Stimulated activated naive CD8-positive, alpha-beta T cell treated with anti-CD3 and anti-CD28 coated beads, Interleukin-15, Interleukin-2, amounts not matched to agents 100 U/mL and 50 U/mL, for 24 hours (primary cell): ENCODE measurements around the gene NUFIP1.
"Not testable (repeated sequence)": the region's sequence is repeated elsewhere in the genome, so short reads cannot be mapped to it uniquely, and the experiment has no call there.

Experiments used
- ATAC-seq: fragments of 150-1000 bp; cut with Tn5 transposase; one replicate; pipeline ENCODE4 v1.10.0; 2021
- DNase-seq: peaks from one replicate; pipeline ENCODE4 v3.0.0; 2021

NUFIP1 gene

GRCh38 chr13:44919104-44919804 lies 70.0 kb downstream of the NUFIP1 start:
- ATAC-seq (no peak), DNase-seq (no peak)

GRCh38 chr13:44918326-44919103 lies 70.8 kb downstream of the NUFIP1 start:
- ATAC-seq: peak; percentile 83
- peak; percentile 82 for DNase-seq

GRCh38 chr13:44917589-44918325 lies 71.5 kb downstream of the NUFIP1 start:
- ATAC-seq (peak; percentile 91), DNase-seq (peak; percentile 94)

GRCh38 chr13:44912278-44913016 lies 76.8 kb downstream of the NUFIP1 start:
- ATAC-seq (no peak), DNase-seq (no peak)

- no peak for DNase-seq
- no peak for ATAC-seq
Observed at GRCh38 chr13:44908712-44909111, 80.6 kb downstream of the NUFIP1 start.

- DNase-seq (no peak), ATAC-seq (no peak)
Observed at GRCh38 chr13:44908266-44908665, 81.0 kb downstream of the NUFIP1 start.

- ATAC-seq (no peak), DNase-seq (no peak)
Observed at GRCh38 chr13:44906713-44907112, 82.6 kb downstream of the NUFIP1 start.

GRCh38 chr13:44906230-44906629 lies 83.0 kb downstream of the NUFIP1 start:
- no peak for ATAC-seq
- DNase-seq: no peak

- no peak for DNase-seq
- ATAC-seq: no peak
Observed at GRCh38 chr13:44905556-44905955, 83.7 kb downstream of the NUFIP1 start.

- DNase-seq: no peak
- no peak for ATAC-seq
Observed at GRCh38 chr13:44904967-44905366, 84.3 kb downstream of the NUFIP1 start.

GRCh38 chr13:44903574-44903985 lies 85.7 kb downstream of the NUFIP1 start:
- no peak for DNase-seq
- no peak for ATAC-seq

GRCh38 chr13:44902738-44903137 lies 86.5 kb downstream of the NUFIP1 start:
- DNase-seq (no peak), ATAC-seq (no peak)

- DNase-seq (no peak), ATAC-seq (no peak)
Observed at GRCh38 chr13:44899967-44900366, 89.3 kb downstream of the NUFIP1 start.

GRCh38 chr13:44898308-44898707 lies 91.0 kb downstream of the NUFIP1 start:
- DNase-seq, ATAC-seq: not testable (repeated sequence)

GRCh38 chr13:44895953-44896335 lies 93.3 kb downstream of the NUFIP1 start:
- no peak for ATAC-seq
- no peak for DNase-seq

GRCh38 chr13:44895264-44895952 lies 93.9 kb downstream of the NUFIP1 start:
- ATAC-seq: no peak
- no peak for DNase-seq

- no peak for DNase-seq
- ATAC-seq: no peak
Observed at GRCh38 chr13:44894001-44894770, 95.1 kb downstream of the NUFIP1 start.
